Activated CD4-positive, alpha-beta memory T cell treated with anti-CD3 and anti-CD28 coated beads, Interleukin-2, amount 10 ng/mL, durations not matched to agents 7 days and 5 days (primary cell): ENCODE measurements around the gene NAXE. TPM values are rescaled to one million over a fixed set of nuclear protein-coding genes. Genes with fewer than 3 reads are reported as not detected.

Experiments used
- CTCF ChIA-PET: fragments of 350-600 bp; sonication (Branson Sonifier 250); formaldehyde crosslinking; loops from one replicate; lab custom pipeline; 2021; ENCODE audit warnings: antibody characterized with exemption, inconsistent platforms; lab: Charles Lee
- POLR2A ChIA-PET: fragments of 350-600 bp; sonication (Branson Sonifier 250); formaldehyde crosslinking; loops from one replicate; lab custom pipeline; 2021; ENCODE audit warnings: antibody characterized with exemption; lab: Charles Lee
- DNase-seq: peaks from one replicate; pipeline ENCODE4 v3.0.0-alpha.2; 2020
- H3K27ac Mint-ChIP-seq: one replicate; pipeline ENCODE4 v1.8.0; 2021; ENCODE audit warnings: mild to moderate bottlenecking, mixed read lengths
- H3K27me3 Mint-ChIP-seq: one replicate; pipeline ENCODE4 v1.8.0; 2021; ENCODE audit warnings: mixed read lengths
- H3K36me3 Mint-ChIP-seq: one replicate; pipeline ENCODE4 v1.8.0; 2021; ENCODE audit warnings: low read depth, mixed read lengths
- H3K4me1 Mint-ChIP-seq: one replicate; pipeline ENCODE4 v1.8.0; 2021; ENCODE audit warnings: mixed read lengths
- H3K4me3 Mint-ChIP-seq: one replicate; pipeline ENCODE4 v1.8.0; 2021; ENCODE audit warnings: mild to moderate bottlenecking, mixed read lengths
- H3K9me3 Mint-ChIP-seq: one replicate; pipeline ENCODE4 v1.8.0; 2021; ENCODE audit warnings: mixed read lengths
- total RNA-seq, 2 experiments: library from RNA; stranded (reverse); gene quantifications; one replicate each; pipeline ENCODE4 v1.2.3, GENCODE V29; 2021

NAXE gene
- total RNA-seq, 2 experiments from 2014 or later, result 45.3 to 46.1 TPM

DNA sequence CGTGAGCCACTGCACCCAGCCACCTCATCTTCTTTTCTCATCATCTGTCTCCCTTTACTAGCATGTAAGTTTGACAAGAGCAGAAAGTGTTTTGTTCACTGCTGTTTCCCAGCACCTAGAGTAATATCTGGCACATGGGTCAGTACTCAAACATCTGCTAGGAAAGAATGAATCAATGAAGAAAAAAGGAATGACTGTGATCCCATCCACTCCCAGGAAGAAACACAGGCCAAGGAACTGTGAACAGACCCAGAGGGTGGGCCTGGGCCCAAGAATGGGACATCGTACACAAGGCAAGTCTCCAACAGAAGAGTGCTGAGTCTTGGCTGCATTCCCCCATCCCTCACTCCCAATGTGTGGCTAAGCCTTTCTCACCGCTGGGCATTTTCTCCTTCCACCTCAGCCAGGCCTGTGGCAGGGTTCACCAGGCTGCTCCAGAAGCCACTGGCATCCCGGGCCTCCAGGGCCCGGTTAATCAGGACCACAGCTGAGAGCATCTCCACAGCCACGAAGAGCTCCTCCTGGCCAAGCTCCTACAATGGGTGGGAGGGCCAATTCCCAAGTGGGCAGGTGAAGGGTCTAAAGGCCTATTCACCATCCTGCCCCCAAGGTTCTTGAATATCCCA, 37.6 kb upstream of the NAXE start:
- ChIA-PET POLR2A (interaction anchor here (0.8 kb wide), 1 partner anchor 17 kb away, joined by 3 read pairs; no protein-coding TSS in a partner anchor), CTCF (interaction anchor here (0.6 to 1.1 kb wide), 2 partner anchors 58 to 108 kb away, joined by 3 read pairs; no protein-coding TSS in a partner anchor)
- Mint-ChIP-seq H3K36me3 (peaks cover 15% of the 10 kb centered on the region), H3K9me3 (no peaks in the 10 kb centered on the region), H3K4me1 (peaks cover 7% of the 10 kb centered on the region), H3K27ac (no peak overlapping the region), H3K4me3 (no peak overlapping the region), H3K27me3 (no peaks in the 10 kb centered on the region)
- DNase-seq, result no peak

DNA sequence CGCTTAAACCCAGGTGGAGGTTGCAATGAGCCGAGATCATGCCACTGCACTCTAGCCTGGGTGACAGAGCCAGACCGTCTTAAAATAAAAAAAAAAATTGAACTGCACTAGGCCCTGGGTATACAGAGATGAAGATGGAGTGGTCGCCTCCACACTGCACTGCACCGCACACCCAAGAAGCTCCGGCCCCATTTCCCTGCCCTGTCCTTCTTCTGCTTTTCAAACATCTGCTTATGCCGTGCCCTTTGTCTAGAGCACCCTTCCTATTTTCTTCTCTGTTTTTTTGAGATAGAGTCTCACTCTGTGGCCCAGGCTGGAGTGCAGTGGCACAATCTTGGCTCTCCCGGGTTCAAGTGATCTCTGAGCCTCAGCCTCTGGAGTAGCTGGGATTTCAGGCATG, 36.6 kb upstream of the NAXE start:
- H3K27ac Mint-ChIP-seq, result no peak overlapping the region
- POLR2A ChIA-PET, result interaction anchor here (0.8 kb wide), 1 partner anchor 16 kb away, joined by 3 read pairs; no protein-coding TSS in a partner anchor

DNA sequence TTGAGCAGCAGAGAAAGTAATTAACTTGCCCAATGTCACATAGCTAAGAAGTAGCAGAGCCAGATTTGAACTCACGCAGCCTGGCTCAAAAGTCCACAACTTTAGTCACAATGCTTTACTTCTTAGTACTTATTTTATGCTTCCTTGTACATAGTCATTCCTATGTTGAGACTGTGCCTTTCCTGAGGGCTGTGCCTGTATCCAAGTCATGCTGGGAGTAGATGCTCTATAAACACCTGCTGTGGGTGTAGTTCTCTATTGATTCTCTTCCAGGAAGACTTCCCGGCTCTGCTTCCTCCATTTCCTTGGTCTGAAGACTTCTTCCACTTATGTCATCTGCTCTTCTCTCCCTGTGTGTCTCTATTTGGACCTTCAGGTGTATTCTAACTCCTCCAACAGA, 35.9 kb upstream of the NAXE start:
- Mint-ChIP-seq H3K27me3 (no peaks in the 10 kb centered on the region), H3K36me3 (peaks cover 19% of the 10 kb centered on the region), H3K27ac (no peak overlapping the region), H3K4me1 (peaks cover 7% of the 10 kb centered on the region), H3K4me3 (no peak overlapping the region), H3K9me3 (no peaks in the 10 kb centered on the region)
- CTCF ChIA-PET, result interaction anchor here (0.6 kb wide), 1 partner anchor 60 kb away, joined by 3 read pairs; no protein-coding TSS in a partner anchor
- POLR2A ChIA-PET, result interaction anchor here (1.3 kb wide), 1 partner anchor 15 kb away, joined by 4 read pairs; no protein-coding TSS in a partner anchor
- DNase-seq, result no peak

More for the DNA sequence above, 36.6 kb upstream of the NAXE start:
- Mint-ChIP-seq H3K4me3 (no peak overlapping the region), H3K27me3 (no peaks in the 10 kb centered on the region), H3K4me1 (peaks cover 7% of the 10 kb centered on the region), H3K9me3 (no peaks in the 10 kb centered on the region), H3K36me3 (peaks cover 19% of the 10 kb centered on the region)
- CTCF ChIA-PET, result interaction anchor here (1.1 kb wide), 1 partner anchor 57 kb away, joined by 3 read pairs; no protein-coding TSS in a partner anchor
- DNase-seq, result no peak

- Mint-ChIP-seq H3K4me1 (peaks cover 7% of the 10 kb centered on the region), H3K27ac (no peak overlapping the region), H3K27me3 (no peaks in the 10 kb centered on the region), H3K9me3 (no peaks in the 10 kb centered on the region), H3K4me3 (no peak overlapping the region), H3K36me3 (peaks cover 19% of the 10 kb centered on the region)
- DNase-seq, result no peak
- ChIA-PET CTCF (interaction anchor here (0.6 kb wide), 1 partner anchor 61 kb away, joined by 3 read pairs; no protein-coding TSS in a partner anchor), POLR2A (interaction anchor here (1.3 kb wide), 1 partner anchor 15 kb away, joined by 4 read pairs; no protein-coding TSS in a partner anchor)
Observed at GRCh38 chr1:156556354-156556753, 35.2 kb upstream of the NAXE start.

DNA sequence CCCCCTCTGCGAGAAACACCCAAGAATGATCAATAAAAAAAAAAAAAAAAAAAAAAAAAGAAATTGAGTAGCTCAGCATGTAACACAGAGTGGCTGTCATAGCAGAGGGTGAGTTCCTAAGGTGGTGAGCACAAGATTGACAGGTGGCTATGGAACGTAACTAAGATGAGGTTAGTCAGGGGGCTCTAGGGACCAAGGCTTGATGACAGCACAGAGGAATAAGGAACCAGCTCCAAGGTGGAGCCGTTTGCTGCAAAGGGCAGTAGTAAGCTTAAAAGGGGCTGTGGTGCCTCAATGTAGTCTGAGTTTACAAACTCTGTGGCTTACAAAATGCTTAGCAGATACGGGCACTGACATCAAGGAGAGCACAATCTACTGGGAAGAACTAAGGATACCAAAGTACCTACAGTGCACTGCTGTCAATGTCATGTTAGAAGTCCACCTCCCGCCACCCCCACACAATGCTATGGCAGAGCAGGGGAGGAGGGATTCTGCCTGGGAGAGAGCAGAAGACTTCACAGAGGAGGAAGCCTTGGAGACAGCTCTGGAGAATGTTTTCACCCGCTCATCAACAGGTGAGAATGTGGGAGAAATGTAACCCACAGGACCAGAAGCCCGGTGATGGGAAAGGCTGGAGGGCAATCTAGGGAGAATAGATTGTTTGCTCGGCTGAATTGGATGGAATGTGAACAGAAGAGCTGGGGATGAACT, 32.3 kb upstream of the NAXE start:
- H3K27me3 Mint-ChIP-seq, result no peaks in the 10 kb centered on the region
- no peak overlapping the region for H3K4me3 Mint-ChIP-seq
- no peaks in the 10 kb centered on the region for H3K9me3 Mint-ChIP-seq
- no peaks in the 10 kb centered on the region for H3K4me1 Mint-ChIP-seq
- ChIA-PET POLR2A (interaction anchor here (1.3 kb wide), 1 partner anchor 12 kb away, joined by 3 read pairs; no protein-coding TSS in a partner anchor), CTCF (no interaction called here)
- no peak for DNase-seq
- H3K36me3 Mint-ChIP-seq, result peaks cover 29% of the 10 kb centered on the region
- no peak overlapping the region for H3K27ac Mint-ChIP-seq

GRCh38 chr1:156559797-156560385, 31.7 kb upstream of the NAXE start:
- Mint-ChIP-seq H3K27me3 (no peaks in the 10 kb centered on the region), H3K4me1 (no peaks in the 10 kb centered on the region), H3K4me3 (no peak overlapping the region), H3K36me3 (peaks cover 31% of the 10 kb centered on the region), H3K27ac (no peak overlapping the region), H3K9me3 (no peaks in the 10 kb centered on the region)
- DNase-seq, result no peak
- ChIA-PET POLR2A (interaction anchor here (1.3 kb wide), 1 partner anchor 12 kb away, joined by 3 read pairs; no protein-coding TSS in a partner anchor), CTCF (no interaction called here)

DNA sequence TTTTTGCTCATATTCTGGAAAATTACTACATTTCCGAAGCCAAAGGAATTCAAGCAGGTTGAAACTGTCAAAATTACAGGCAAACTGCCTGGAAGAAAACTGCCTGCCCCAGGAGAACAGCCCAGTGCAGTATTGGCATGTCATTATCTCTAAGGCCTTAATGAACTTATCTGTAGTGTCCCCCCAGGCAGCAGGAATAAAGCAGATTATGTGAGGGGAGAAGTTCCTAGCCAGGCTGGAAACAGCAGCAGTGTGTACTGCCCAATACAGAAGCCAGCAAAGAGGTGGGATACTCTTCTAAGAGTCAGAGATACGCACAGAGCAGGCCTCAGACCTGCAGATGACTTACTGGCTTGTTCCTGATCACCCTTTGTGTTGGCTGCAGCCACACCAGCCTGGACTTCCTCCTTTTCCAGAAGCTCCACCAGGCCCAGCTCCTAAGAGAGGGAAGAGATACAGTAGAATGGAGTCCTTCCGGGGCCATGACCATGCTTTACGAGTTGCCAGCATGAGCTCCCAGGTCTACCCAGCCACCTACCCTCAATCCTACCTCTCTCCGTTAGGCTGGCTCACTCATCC, 30.9 kb upstream of the NAXE start:
- CTCF ChIA-PET, result no interaction called here
- Mint-ChIP-seq H3K27ac (no peak overlapping the region), H3K27me3 (no peaks in the 10 kb centered on the region), H3K9me3 (no peaks in the 10 kb centered on the region), H3K4me1 (no peaks in the 10 kb centered on the region), H3K4me3 (no peak overlapping the region), H3K36me3 (peaks cover 28% of the 10 kb centered on the region)
- POLR2A ChIA-PET, result interaction anchor here (0.6 kb wide), 1 partner anchor 22 kb away, joined by 3 read pairs; no protein-coding TSS in a partner anchor
- no peak for DNase-seq

GRCh38 chr1:156565519-156565918, 26.1 kb upstream of the NAXE start:
- Mint-ChIP-seq H3K4me3 (no peak overlapping the region), H3K9me3 (no peaks in the 10 kb centered on the region), H3K36me3 (peaks cover 32% of the 10 kb centered on the region), H3K4me1 (peaks cover under 1% of the 10 kb centered on the region), H3K27ac (no peak overlapping the region), H3K27me3 (no peaks in the 10 kb centered on the region)
- no peak for DNase-seq
- ChIA-PET CTCF (no interaction called here), POLR2A (no interaction called here)

DNA sequence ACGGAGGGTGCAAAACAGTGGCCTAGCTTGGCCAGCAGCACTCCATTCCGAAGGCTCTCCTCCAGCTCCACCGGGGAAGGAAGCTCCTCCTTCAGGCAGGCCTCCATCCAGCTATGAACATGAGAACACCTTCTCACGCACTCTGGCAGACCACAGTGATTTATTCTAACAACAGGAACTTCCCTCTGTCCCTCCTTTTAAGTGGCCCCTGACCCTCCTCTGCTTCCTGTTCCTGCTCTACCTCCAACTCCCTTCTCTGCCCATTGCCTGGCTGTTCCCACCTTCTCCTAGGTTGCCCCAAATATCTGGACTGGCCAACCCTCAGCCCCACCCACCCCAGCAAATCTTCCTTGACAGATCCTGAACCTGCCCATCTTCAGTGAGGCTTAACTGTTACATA, 25.1 kb upstream of the NAXE start:
- Mint-ChIP-seq H3K27me3 (no peaks in the 10 kb centered on the region), H3K27ac (no peak overlapping the region), H3K36me3 (peaks cover 32% of the 10 kb centered on the region), H3K4me1 (peaks cover 9% of the 10 kb centered on the region), H3K4me3 (no peak overlapping the region), H3K9me3 (no peaks in the 10 kb centered on the region)
- POLR2A ChIA-PET, result no interaction called here
- DNase-seq, result no peak
- CTCF ChIA-PET, result interaction anchor here (0.9 to 1.2 kb wide), 3 partner anchors 86 to 181 kb away, joined by 3 to 4 read pairs (median 3); no protein-coding TSS in a partner anchor

DNA sequence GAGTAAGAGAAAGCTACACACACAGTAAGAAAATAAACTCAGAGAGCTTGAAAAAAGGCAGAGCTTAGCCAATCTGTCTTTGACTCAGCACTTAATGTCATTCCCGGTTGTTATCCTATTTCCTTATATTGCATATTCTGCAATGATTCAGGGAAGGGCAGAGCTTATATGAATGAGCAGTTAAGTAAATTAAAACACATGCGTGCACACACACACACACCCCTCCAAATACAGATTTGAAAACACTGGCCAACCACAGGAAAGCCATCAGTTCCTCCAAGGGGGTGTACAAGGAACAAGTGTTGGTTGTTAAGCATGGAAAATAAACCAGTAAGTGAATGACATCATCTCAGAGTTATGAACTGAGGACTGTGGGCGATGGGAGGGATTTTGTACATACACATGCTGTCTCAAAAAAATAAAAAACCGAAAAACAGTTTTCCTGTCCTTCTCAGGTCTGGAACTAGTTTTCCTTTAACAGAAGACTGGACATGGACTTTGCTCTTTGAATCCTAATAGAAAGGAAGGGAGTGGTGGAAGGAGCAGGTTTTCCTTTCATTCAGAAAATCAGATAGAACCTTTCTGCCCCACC, 20.2 kb upstream of the NAXE start:
- no peak overlapping the region for H3K27ac Mint-ChIP-seq
- ChIA-PET CTCF (interaction anchor here (0.8 to 4.3 kb wide), 6 partner anchors 15 to 186 kb away, joined by 3 to 22 read pairs (median 4); no protein-coding TSS in a partner anchor), POLR2A (interaction anchor here (0.8 to 2.8 kb wide), 11 partner anchors 9 to 114 kb away, joined by 3 to 13 read pairs (median 4); partner anchors contain the start of gene MEF2D)
- H3K36me3 Mint-ChIP-seq, result peaks cover 11% of the 10 kb centered on the region
- no peaks in the 10 kb centered on the region for H3K9me3 Mint-ChIP-seq
- H3K4me3 Mint-ChIP-seq, result peak overlapping the region; percentile 98
- H3K4me1 Mint-ChIP-seq, result peaks cover 26% of the 10 kb centered on the region
- H3K27me3 Mint-ChIP-seq, result peaks cover 23% of the 10 kb centered on the region
- DNase-seq, result no peak

- ChIA-PET CTCF (interaction anchor here (0.8 to 4.3 kb wide), 4 partner anchors 8 to 186 kb away, joined by 3 to 22 read pairs (median 4); no protein-coding TSS in a partner anchor), POLR2A (interaction anchor here (0.8 to 2.8 kb wide), 7 partner anchors 9 to 115 kb away, joined by 3 to 13 read pairs (median 5); partner anchors contain the start of gene MEF2D)
- peak; percentile 84 for DNase-seq
- H3K27me3 Mint-ChIP-seq, result peaks cover 25% of the 10 kb centered on the region
- H3K9me3 Mint-ChIP-seq, result no peaks in the 10 kb centered on the region
- H3K4me1 Mint-ChIP-seq, result peaks cover 26% of the 10 kb centered on the region
- peak within 1 kb of the TSS; percentile 98 for H3K4me3 Mint-ChIP-seq
- peak within 1 kb of the TSS; percentile 51 for H3K27ac Mint-ChIP-seq
- peaks cover 11% of the 10 kb centered on the region for H3K36me3 Mint-ChIP-seq
Observed at GRCh38 chr1:156571919-156572662, 19.5 kb upstream of the NAXE start, which contains the start of gene IQGAP3. Gene IQGAP3, minus strand, starts transcription at chr1:156572565. Its CDS starts 36 bp downstream, at chr1:156572529.
